ENCODE results near the gene HSPB9. TPM values are rescaled to one million over a fixed set of nuclear protein-coding genes. Genes with fewer than 3 reads are reported as not detected.

Gene HSPB9
- total RNA-seq, 1 experiment from 2014 or later = not detected

- no peak overlapping the region for H3K27ac Mint-ChIP-seq (ENCODE audit: low read depth, unreplicated experiment)
- CTCF ChIA-PET = interaction anchor here (1.5 kb wide), 1 partner anchor 11 kb away, joined by 10 read pairs; no protein-coding TSS in a partner anchor
- no peaks in the 10 kb centered on the region for H3K36me3 Mint-ChIP-seq (ENCODE audit: insufficient read depth, unreplicated experiment)
- no peak for DNase-seq (ENCODE audit: unreplicated experiment)
- TF ChIP-seq, protein P1, sequence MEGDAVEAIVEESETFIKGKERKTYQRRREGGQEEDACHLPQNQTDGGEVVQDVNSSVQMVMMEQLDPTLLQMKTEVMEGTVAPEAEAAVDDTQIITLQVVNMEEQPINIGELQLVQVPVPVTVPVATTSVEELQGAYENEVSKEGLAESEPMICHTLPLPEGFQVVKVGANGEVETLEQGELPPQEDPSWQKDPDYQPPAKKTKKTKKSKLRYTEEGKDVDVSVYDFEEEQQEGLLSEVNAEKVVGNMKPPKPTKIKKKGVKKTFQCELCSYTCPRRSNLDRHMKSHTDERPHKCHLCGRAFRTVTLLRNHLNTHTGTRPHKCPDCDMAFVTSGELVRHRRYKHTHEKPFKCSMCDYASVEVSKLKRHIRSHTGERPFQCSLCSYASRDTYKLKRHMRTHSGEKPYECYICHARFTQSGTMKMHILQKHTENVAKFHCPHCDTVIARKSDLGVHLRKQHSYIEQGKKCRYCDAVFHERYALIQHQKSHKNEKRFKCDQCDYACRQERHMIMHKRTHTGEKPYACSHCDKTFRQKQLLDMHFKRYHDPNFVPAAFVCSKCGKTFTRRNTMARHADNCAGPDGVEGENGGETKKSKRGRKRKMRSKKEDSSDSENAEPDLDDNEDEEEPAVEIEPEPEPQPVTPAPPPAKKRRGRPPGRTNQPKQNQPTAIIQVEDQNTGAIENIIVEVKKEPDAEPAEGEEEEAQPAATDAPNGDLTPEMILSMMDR (IDR thresholded peaks at IDR 0.05; ENCODE audit: unreplicated experiment) = no peak
- intact Hi-C loops (cut with micrococcal nuclease) = no loop called here
- no TSS peak for BruUV-seq (replicated peaks)
- POLR2A ChIA-PET = no interaction called here
- no peak overlapping the region for H3K4me3 Mint-ChIP-seq (ENCODE audit: unreplicated experiment)
- H3K4me1 Mint-ChIP-seq (ENCODE audit: insufficient read depth, unreplicated experiment) = peaks cover 6% of the 10 kb centered on the region
- no peaks in the 10 kb centered on the region for H3K27me3 Mint-ChIP-seq (ENCODE audit: insufficient read depth, unreplicated experiment)
- no peaks in the 10 kb centered on the region for H3K9me3 Mint-ChIP-seq (ENCODE audit: unreplicated experiment)
These were observed 44.8 kb upstream of the HSPB9 start for GRCh38 chr17:42077755-42078154.

DNA sequence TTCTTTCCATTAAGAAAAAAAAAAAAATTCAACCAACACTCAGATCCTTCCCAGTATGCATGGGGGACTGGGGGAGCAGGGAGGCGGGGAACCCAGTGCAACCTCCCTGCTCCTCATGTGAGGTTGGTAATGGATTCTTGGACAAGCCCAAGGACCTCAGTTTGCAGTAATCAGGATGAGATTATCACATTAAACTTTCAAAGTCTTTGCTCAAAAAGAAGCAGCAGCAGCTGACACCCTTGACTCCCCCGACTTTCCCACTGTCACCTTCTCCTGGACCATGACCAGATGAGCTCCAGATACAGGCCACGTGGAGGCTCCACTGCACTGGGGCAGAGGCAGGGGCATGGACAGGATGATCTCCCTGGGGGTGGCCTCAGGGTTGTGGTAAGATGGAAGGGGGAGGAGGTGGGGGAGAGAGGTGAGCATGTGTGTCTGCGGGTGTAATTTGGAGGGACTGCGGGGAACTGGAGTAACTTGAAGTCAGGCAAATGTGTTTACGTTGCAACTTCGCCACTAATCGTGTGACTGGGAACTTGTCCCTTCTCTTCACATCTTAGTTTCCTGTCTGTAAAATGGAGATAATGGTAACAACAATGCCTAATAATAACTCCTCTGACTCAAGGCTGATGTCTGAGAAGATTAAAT is 44.1 kb upstream of the HSPB9 start:
- no TSS peak for BruUV-seq (replicated peaks)
- Mint-ChIP-seq H3K4me1 (ENCODE audit: insufficient read depth, unreplicated experiment) (peaks cover 6% of the 10 kb centered on the region), H3K36me3 (ENCODE audit: insufficient read depth, unreplicated experiment) (no peaks in the 10 kb centered on the region), H3K9me3 (ENCODE audit: unreplicated experiment) (no peaks in the 10 kb centered on the region), H3K27ac (ENCODE audit: low read depth, unreplicated experiment) (no peak overlapping the region), H3K27me3 (ENCODE audit: insufficient read depth, unreplicated experiment) (no peaks in the 10 kb centered on the region), H3K4me3 (ENCODE audit: unreplicated experiment) (no peak overlapping the region)
- POLR2A ChIA-PET = no interaction called here
- TF ChIP-seq, protein P1 (IDR thresholded peaks at IDR 0.05; ENCODE audit: unreplicated experiment) = no peak
- intact Hi-C loops (cut with micrococcal nuclease) = no loop called here
- DNase-seq (ENCODE audit: unreplicated experiment) = no peak
- CTCF ChIA-PET = interaction anchor here (1.1 kb wide), 1 partner anchor 12 kb away, joined by 3 read pairs; no protein-coding TSS in a partner anchor

DNA sequence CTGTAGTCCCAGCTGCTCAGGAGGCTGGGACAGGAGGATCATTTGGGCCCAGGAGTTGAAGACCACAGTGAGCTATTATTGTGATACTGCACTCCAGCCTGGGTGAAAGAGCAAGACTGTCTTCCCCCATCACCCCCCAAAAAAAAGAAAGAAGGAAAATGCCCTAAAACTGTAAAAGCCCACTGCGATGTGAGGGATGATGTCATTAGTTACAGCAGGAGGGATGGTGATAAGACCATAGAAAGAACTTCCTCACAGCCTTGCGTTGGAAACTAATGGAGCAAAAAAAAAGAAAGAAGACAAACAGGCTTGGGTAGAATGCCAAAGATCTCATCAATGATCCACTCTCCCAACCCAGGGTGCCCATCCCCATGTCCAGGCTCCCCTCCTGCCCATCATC is 43.1 kb upstream of the HSPB9 start:
- CTCF ChIA-PET = interaction anchor here (1.1 to 1.5 kb wide), 5 partner anchors 10 to 54 kb away, joined by 3 to 6 read pairs (median 4); no protein-coding TSS in a partner anchor
- H3K27me3 Mint-ChIP-seq (ENCODE audit: insufficient read depth, unreplicated experiment) = no peaks in the 10 kb centered on the region
- peaks cover 6% of the 10 kb centered on the region for H3K4me1 Mint-ChIP-seq (ENCODE audit: insufficient read depth, unreplicated experiment)
- no peak overlapping the region for H3K27ac Mint-ChIP-seq (ENCODE audit: low read depth, unreplicated experiment)
- intact Hi-C loops (cut with micrococcal nuclease) = no loop called here
- no TSS peak for BruUV-seq (replicated peaks)
- TF ChIP-seq, protein P1 (IDR thresholded peaks at IDR 0.05; ENCODE audit: unreplicated experiment) = no peak
- DNase-seq (ENCODE audit: unreplicated experiment) = no peak
- H3K36me3 Mint-ChIP-seq (ENCODE audit: insufficient read depth, unreplicated experiment) = no peaks in the 10 kb centered on the region
- no peak overlapping the region for H3K4me3 Mint-ChIP-seq (ENCODE audit: unreplicated experiment)
- POLR2A ChIA-PET = no interaction called here
- H3K9me3 Mint-ChIP-seq (ENCODE audit: unreplicated experiment) = no peaks in the 10 kb centered on the region

- DNase-seq (ENCODE audit: unreplicated experiment) = no peak
- CTCF ChIA-PET = interaction anchor here (0.5 kb wide), 1 partner anchor 118 kb away, joined by 4 read pairs; no protein-coding TSS in a partner anchor
- no peaks in the 10 kb centered on the region for H3K9me3 Mint-ChIP-seq (ENCODE audit: unreplicated experiment)
- H3K4me1 Mint-ChIP-seq (ENCODE audit: insufficient read depth, unreplicated experiment) = peaks cover 6% of the 10 kb centered on the region
- no peak overlapping the region for H3K27ac Mint-ChIP-seq (ENCODE audit: low read depth, unreplicated experiment)
- TF ChIP-seq, protein P1 (IDR thresholded peaks at IDR 0.05; ENCODE audit: unreplicated experiment) = no peak
- H3K4me3 Mint-ChIP-seq (ENCODE audit: unreplicated experiment) = no peak overlapping the region
- H3K36me3 Mint-ChIP-seq (ENCODE audit: insufficient read depth, unreplicated experiment) = no peaks in the 10 kb centered on the region
- POLR2A ChIA-PET = no interaction called here
- intact Hi-C loops (cut with micrococcal nuclease) = no loop called here
- no peaks in the 10 kb centered on the region for H3K27me3 Mint-ChIP-seq (ENCODE audit: insufficient read depth, unreplicated experiment)
- BruUV-seq (replicated peaks) = no TSS peak
These were observed 41.0 kb upstream of the HSPB9 start for GRCh38 chr17:42081516-42082129.

All from MCF 10A (cell line).